ENCODE measurements around the gene ELMO1.

The ELMO1 gene

GRCh38 chr7:36925207-36925606 lies 523.5 kb downstream of the ELMO1 start:
- peak; percentile 11 for DNase-seq

GRCh38 chr7:36923943-36924436 lies 524.7 kb downstream of the ELMO1 start:
- peak; percentile 19 for DNase-seq

GRCh38 chr7:36923185-36923584 lies 525.5 kb downstream of the ELMO1 start:
- DNase-seq, result no peak

GRCh38 chr7:36920433-36920832 lies 528.2 kb downstream of the ELMO1 start:
- DNase-seq, result no peak

GRCh38 chr7:36919738-36920137 lies 528.9 kb downstream of the ELMO1 start:
- DNase-seq, result no peak

GRCh38 chr7:36918591-36918990 lies 530.1 kb downstream of the ELMO1 start:
- DNase-seq, result no peak

DNA sequence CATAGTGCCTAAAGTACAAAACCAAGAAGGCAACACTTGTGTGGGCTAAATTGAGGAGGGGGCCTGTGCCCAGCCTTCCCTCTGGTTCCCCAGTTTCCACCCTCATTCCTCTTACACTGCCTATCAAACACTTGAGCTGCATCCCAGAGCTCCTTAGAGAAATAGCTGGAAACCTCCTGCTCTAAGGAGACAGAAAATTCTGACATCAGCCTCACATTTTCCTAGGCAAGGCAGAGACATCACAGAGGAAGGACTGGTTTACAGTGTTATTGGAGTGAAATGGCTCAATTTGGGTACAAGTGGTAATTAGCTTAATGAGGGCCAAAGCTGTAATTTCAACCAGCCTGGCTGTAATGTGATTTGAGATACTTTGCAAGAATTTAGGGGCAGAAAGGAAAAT lies 532.0 kb downstream of the ELMO1 start:
- DNase-seq, result no peak

GRCh38 chr7:36916116-36916515 lies 532.5 kb downstream of the ELMO1 start:
- no peak for DNase-seq

GRCh38 chr7:36911788-36912187 lies 536.9 kb downstream of the ELMO1 start:
- no peak for DNase-seq

GRCh38 chr7:36910859-36911258 lies 537.8 kb downstream of the ELMO1 start:
- no peak for DNase-seq

DNA sequence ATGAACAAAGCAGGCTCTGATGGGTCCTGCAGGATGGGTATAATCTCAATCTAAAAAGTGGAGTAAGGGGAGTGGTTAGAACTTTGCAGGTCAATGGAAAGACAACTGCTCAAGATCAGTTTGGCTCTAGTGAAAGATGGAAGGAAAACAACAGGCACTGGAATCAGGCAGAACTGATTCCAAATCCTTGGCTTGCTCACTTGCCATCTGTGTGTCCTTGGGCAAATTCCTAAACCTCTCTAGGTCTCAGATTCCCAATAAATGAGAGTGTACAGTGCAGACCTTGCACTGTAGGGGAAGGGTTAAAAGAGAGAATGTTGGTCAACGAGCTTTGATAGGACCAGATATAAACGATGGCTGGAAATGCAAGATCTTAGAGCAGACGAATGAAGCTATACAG lies 538.3 kb downstream of the ELMO1 start:
- DNase-seq, result no peak

GRCh38 chr7:36906956-36907635 lies 541.6 kb downstream of the ELMO1 start:
- DNase-seq, result no peak

GRCh38 chr7:36906448-36906847 lies 542.2 kb downstream of the ELMO1 start:
- no peak for DNase-seq

GRCh38 chr7:36905841-36906240 lies 542.8 kb downstream of the ELMO1 start:
- no peak for DNase-seq

DNA sequence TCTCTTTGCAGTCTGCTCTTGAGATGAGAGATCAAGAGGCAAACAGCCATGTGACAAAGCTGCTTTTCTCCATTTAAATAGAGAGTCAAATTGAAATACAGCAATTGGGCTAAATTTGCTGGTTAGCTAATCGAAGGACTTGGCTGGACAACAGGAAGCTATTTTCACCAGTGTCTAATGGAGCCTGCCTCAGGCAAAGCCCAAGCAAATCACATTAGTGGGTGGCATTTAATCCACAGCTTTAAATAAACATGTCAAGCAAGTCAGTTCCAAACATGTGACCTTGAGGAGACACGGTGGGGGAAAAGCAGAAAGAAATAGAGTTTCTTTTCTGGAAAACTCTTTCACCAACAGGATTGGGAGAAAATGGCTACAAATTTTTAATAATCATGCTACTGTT lies 543.9 kb downstream of the ELMO1 start:
- DNase-seq, result no peak

DNA sequence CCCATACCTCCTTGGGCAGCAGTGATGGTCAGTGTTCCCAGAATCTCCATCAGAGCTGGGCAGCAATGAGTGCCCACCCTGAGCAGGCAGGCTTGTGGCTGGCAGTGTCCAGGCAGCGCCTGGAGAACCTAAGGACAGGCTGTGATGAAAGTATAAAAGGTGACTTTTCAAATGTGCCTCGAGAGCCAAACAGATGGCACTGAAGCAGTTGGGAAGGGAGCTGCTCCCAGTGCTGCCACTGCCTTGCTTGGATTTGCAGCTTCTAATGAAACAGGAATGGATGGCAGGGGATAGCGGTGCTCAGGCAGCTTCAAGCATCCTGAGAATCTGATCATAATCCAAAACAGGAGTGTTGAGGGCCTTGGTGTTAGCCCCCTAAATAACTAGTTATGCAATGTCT lies 544.6 kb downstream of the ELMO1 start:
- DNase-seq, result no peak

GRCh38 chr7:36900988-36901710 lies 547.5 kb downstream of the ELMO1 start:
- no peak for DNase-seq

GRCh38 chr7:36898186-36898585 lies 550.5 kb downstream of the ELMO1 start:
- DNase-seq, result no peak

- DNase-seq, result no peak
These were observed 551.6 kb downstream of the ELMO1 start for GRCh38 chr7:36896956-36897590.

GRCh38 chr7:36896418-36896817 lies 552.2 kb downstream of the ELMO1 start:
- no peak for DNase-seq

DNA sequence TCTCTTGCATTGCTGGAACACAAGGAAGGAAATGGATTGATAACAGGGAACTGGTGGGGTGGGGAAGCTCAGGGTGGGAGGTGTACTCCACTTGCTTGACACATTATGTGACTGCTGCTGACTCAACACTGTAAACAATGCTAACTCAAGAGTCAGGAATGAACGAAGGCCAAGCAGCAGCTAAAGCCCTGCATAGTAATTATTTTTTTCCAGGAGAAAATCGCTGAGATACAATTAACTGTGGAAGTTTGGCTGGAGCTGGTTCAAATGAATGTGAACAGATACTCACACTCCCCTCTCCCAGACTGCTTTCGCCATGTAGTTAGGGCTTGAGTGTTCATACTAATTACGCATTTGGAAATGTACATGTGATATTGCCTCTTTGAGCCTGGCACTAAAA lies 553.5 kb downstream of the ELMO1 start:
- peak; percentile 53 for DNase-seq

DNA sequence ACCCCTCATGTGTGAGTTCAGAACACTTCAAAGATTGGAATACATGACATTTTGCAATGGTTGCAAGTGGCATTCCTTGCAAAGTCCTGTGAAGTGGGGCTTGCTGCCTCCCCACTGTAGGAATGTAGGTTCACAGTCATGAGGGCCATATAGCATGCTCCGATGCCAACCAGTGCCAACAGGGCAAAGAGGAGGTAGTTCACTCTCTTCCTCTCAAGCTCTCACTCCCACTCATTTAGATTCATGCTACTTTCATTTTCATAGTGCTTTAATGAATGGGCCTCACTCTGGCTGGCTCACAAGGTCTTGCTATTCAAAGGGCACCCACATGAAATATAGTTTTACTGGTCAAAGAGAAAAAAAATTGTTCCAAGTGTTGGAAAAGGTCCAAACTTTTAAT lies 554.5 kb downstream of the ELMO1 start:
- DNase-seq, result no peak

DNA sequence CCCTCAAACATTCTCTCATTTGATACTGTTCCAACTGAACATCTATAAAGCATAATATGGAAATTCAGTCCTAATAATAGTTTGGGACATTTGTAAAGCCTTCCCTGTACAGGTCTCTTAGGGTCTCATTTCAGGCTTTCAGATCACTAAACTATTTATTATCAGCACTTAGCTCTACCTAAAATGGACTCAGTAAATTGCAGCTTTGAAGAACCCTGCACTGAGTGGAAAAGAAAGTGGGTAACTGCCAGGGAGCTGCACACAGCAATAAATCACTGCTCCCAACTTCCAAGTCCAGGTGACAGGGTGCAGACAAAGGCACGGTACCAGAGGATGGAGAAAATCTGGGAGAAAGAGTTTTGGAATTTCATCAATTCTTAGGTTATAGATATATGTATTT lies 559.5 kb downstream of the ELMO1 start:
- DNase-seq, result peak; percentile 57

- DNase-seq, result no peak
These were observed 560.7 kb downstream of the ELMO1 start for GRCh38 chr7:36887969-36888368.
